GM21717 (cell line): ENCODE measurements around the gene TFE3.
"Not testable (repeated sequence)": the region's sequence is repeated elsewhere in the genome, so short reads cannot be mapped to it uniquely, and the experiment has no call there.

Experiments
- ATAC-seq: cut with Tn5 transposase; IDR thresholded peaks from one replicate; pipeline ENCODE4 v1.9.1; 2021; ENCODE audit warnings: mild to moderate bottlenecking, moderate library complexity; ENCODE audit not compliant: unreplicated experiment

The TFE3 gene

GRCh38 chrX:49002091-49002935 lies 40.8 kb downstream of the TFE3 start, which contains the start of gene GRIPAP1:
GRIPAP1 (minus strand) TSS chrX:49002264; CDS start chrX:49002229, 35 bp downstream.
- ATAC-seq = peak; percentile 55

- ATAC-seq = peak; percentile 32
Observed at GRCh38 chrX:49001521-49002090, 41.6 kb downstream of the TFE3 start.

- ATAC-seq = no peak
Observed at GRCh38 chrX:49000636-49001035, 42.5 kb downstream of the TFE3 start.

GRCh38 chrX:48999030-48999429 lies 44.1 kb downstream of the TFE3 start:
- no peak for ATAC-seq

- ATAC-seq = no peak
Observed at GRCh38 chrX:48998391-48998790, 44.8 kb downstream of the TFE3 start.

- ATAC-seq = no peak
Observed at GRCh38 chrX:48997865-48998264, 45.3 kb downstream of the TFE3 start.

- ATAC-seq = no peak
Observed at GRCh38 chrX:48997455-48997854, 45.7 kb downstream of the TFE3 start.

- ATAC-seq = no peak
Observed at GRCh38 chrX:48996969-48997368, 46.2 kb downstream of the TFE3 start.

- no peak for ATAC-seq
Observed at GRCh38 chrX:48992341-48992740, 50.8 kb downstream of the TFE3 start.

GRCh38 chrX:48989483-48989882 lies 53.7 kb downstream of the TFE3 start:
- ATAC-seq = no peak

GRCh38 chrX:48983896-48984295 lies 59.3 kb downstream of the TFE3 start:
- ATAC-seq = no peak

- no peak for ATAC-seq
Observed at GRCh38 chrX:48983081-48983480, 60.1 kb downstream of the TFE3 start.

- ATAC-seq = no peak
Observed at GRCh38 chrX:48981178-48981577, 62.0 kb downstream of the TFE3 start.

- ATAC-seq = not testable (repeated sequence)
Observed at GRCh38 chrX:48980341-48980740, 62.8 kb downstream of the TFE3 start.
